Endothelial cell of umbilical vein (primary cell): ENCODE measurements around the gene TSSK6. TPM values are rescaled to one million over a fixed set of nuclear protein-coding genes. Genes with fewer than 3 reads are reported as not detected.

ENCODE experiments used
- BruUV-seq: library from RNA; stranded (reverse); fragments of 400-500 nt; replicated peaks from 2 replicates; lab custom pipeline; 2021; lab: Mats Ljungman, UMichigan
- CTCF ChIA-PET: fragments of 300-600, 350-600 bp; sonication (Branson Sonifier 250); formaldehyde crosslinking; loops from one replicate; lab custom pipeline; 2021; ENCODE audit warnings: antibody characterized with exemption, inconsistent platforms; lab: Charles Lee
- POLR2A ChIA-PET: fragments of 300-600, 350-600 bp; sonication (Branson Sonifier 250); formaldehyde crosslinking; loops from one replicate; lab custom pipeline; 2021; ENCODE audit warnings: antibody characterized with exemption, inconsistent platforms; lab: Charles Lee
- DNase-seq: peaks from one replicate; pipeline ENCODE4 v3.0.0-alpha.2; 2011; ENCODE audit warnings: low read depth, low spot score
- FAIRE-seq: peaks from 2 replicates; lab custom pipeline; 2011; peaks lifted over from hg19 to GRCh38; lab: Jason Lieb, UNC
- H2AFZ ChIP-seq: 2 replicates; pipeline ENCODE4 v1.6.0; 2012; ENCODE audit warnings: low read depth, low read length, control low read depth, inconsistent platforms
- H3K27ac ChIP-seq: 2 replicates; pipeline ENCODE4 v1.5.1; 2011; ENCODE audit warnings: low read depth, mild to moderate bottlenecking, control low read depth, low read length, moderate library complexity; ENCODE audit not compliant: insufficient read depth
- H3K27me3 ChIP-seq, 2 experiments: 2 replicates each; pipeline versions ENCODE4 v1.6.0 to v1.6.1; 2011; ENCODE audit warnings: low read length in 2 of 2, mixed read lengths in 1 of 2; ENCODE audit not compliant: control insufficient read depth in 2 of 2, insufficient read depth in 2 of 2
- H3K36me3 ChIP-seq, 2 experiments: 2 replicates in 1 of 2; 3 replicates in 1 of 2; pipeline ENCODE4 v1.5.1; 2011; ENCODE audit warnings: low read length in 2 of 2, mild to moderate bottlenecking in 1 of 2, moderate library complexity in 1 of 2; ENCODE audit not compliant: control insufficient read depth in 2 of 2, insufficient read depth in 2 of 2; ENCODE audit errors: extremely low read depth in 1 of 2
- H3K4me1 ChIP-seq: 3 replicates; pipeline ENCODE4 v1.5.1; 2011; ENCODE audit warnings: mild to moderate bottlenecking, low read length; ENCODE audit not compliant: control insufficient read depth, insufficient read depth; ENCODE audit errors: extremely low read depth
- H3K4me2 ChIP-seq: 2 replicates; pipeline ENCODE4 v1.6.1; 2011; ENCODE audit warnings: low read length, control low read depth, mixed read lengths; ENCODE audit not compliant: insufficient read depth
- H3K4me3 ChIP-seq, 3 experiments: fragments of 200-600 bp in 1 of 3; sonication (generic), shearing (Covaris generic) in 1 of 3; replicated peaks in 1 of 3; 2 replicates each; pipeline ENCODE4 v1.5.1; 2011 to 2016; ENCODE audit warnings: control low read depth in 3 of 3, low read length in 3 of 3, mild to moderate bottlenecking in 2 of 3, inconsistent platforms in 1 of 3, low read depth in 1 of 3, moderate library complexity in 1 of 3; ENCODE audit not compliant: insufficient read depth in 1 of 3
- H3K79me2 ChIP-seq: 2 replicates; pipeline ENCODE4 v1.6.0; 2012; ENCODE audit warnings: low read length, inconsistent platforms; ENCODE audit not compliant: control insufficient read depth, insufficient read depth
- H3K9ac ChIP-seq: replicated peaks from 2 replicates; pipeline ENCODE3; 2011; ENCODE audit warnings: low read length, control low read depth; ENCODE audit not compliant: insufficient read depth; ENCODE audit errors: extremely low read depth
- H3K9me1 ChIP-seq: replicated peaks from 3 replicates; pipeline ENCODE4 v1.6.0; 2011; ENCODE audit warnings: mild to moderate bottlenecking, low read length; ENCODE audit not compliant: control insufficient read depth, insufficient read depth; ENCODE audit errors: extremely low read depth
- H3K9me3 ChIP-seq: replicated peaks from 2 replicates; pipeline ENCODE4 v1.5.1; 2012; ENCODE audit warnings: low read length, inconsistent platforms; ENCODE audit not compliant: control insufficient read depth, insufficient read depth
- H4K20me1 ChIP-seq: replicated peaks from 2 replicates; pipeline ENCODE3; 2011; ENCODE audit warnings: mild to moderate bottlenecking, low read length; ENCODE audit not compliant: control insufficient read depth, insufficient read depth; ENCODE audit errors: extremely low read depth
- CTCF ChIP-seq, 2 donors: IDR thresholded peaks; 1 replicate in 1 of 2; 2 replicates in 1 of 2; pipeline ENCODE4 v1.5.1; 2011; ENCODE audit warnings: low read length in 2 of 2, mild to moderate bottlenecking in 2 of 2, moderate library complexity in 2 of 2, control low read depth in 1 of 2, inconsistent platforms in 1 of 2, low read depth in 1 of 2; ENCODE audit not compliant: insufficient read depth in 1 of 2; ENCODE audit errors: extremely low read depth in 1 of 2
- EZH2 ChIP-seq: IDR thresholded peaks from 2 replicates; pipeline ENCODE4 v1.6.1; 2012; ENCODE audit warnings: borderline replicate concordance, low read depth, mild to moderate bottlenecking, moderate library complexity, low read length, inconsistent platforms; ENCODE audit not compliant: severe bottlenecking
- FOS ChIP-seq: IDR thresholded peaks from 2 replicates; pipeline ENCODE4 v1.6.1; 2011; ENCODE audit warnings: mild to moderate bottlenecking, low read length, moderate library complexity, borderline replicate concordance; ENCODE audit not compliant: insufficient read depth
- GATA2 ChIP-seq: IDR thresholded peaks from 2 replicates; pipeline ENCODE4 v1.7.0; 2011; ENCODE audit warnings: low read depth, mild to moderate bottlenecking, moderate library complexity, mixed read lengths, low read length; ENCODE audit not compliant: insufficient read length, insufficient read depth
- JUN ChIP-seq: IDR thresholded peaks from 2 replicates; pipeline ENCODE4 v1.6.1; 2011; ENCODE audit warnings: borderline replicate concordance, low read depth; ENCODE audit not compliant: insufficient read length, insufficient read depth
- MAX ChIP-seq: IDR thresholded peaks from 2 replicates; pipeline ENCODE4 v1.6.1; 2011; ENCODE audit not compliant: insufficient read depth, insufficient read length
- MYC ChIP-seq: IDR thresholded peaks from one replicate; pipeline ENCODE4 v1.6.1; 2011; ENCODE audit warnings: mild to moderate bottlenecking, low read depth, low read length
- POLR2A ChIP-seq: IDR thresholded peaks from 2 replicates; pipeline ENCODE4 v1.6.1; 2012; ENCODE audit warnings: low read depth, mild to moderate bottlenecking, control low read depth, low read length
- POLR2AphosphoS5 ChIP-seq: IDR thresholded peaks from 2 replicates; pipeline ENCODE4 v1.6.1; 2012; ENCODE audit warnings: low read depth, mild to moderate bottlenecking, control low read depth, low read length, moderate library complexity; ENCODE audit not compliant: insufficient read depth
- dilution Hi-C: fragments of 300-500 bp; cut with MboI; formaldehyde crosslinking; loops from one replicate; pipeline ENCODE4 v1.15.0; 2019; ENCODE audit warnings: low sequenced_read_pairs; ENCODE audit not compliant: extremely low pct_ligation_motif_present
- intact Hi-C: fragments of 100-400 bp; cut with micrococcal nuclease; formaldehyde crosslinking; loops from one replicate; pipeline ENCODE4 v1.10.0; 2022
- polyA plus RNA-seq, 4 experiments: library from polyadenylated mRNA; depleted of rRNA in 3 of 4; stranded (reverse) in 3 of 4; unstranded in 1 of 4; fragments of >200 nt; gene quantifications; 2 replicates each; pipeline versions ENCODE4 v1.2.1 to v1.2.3, GENCODE V29; 2011 to 2012; ENCODE audit warnings: missing spikeins in 1 of 4
- total RNA-seq: library from RNA; stranded (reverse); gene quantifications from 2 replicates; pipeline ENCODE4 v1.2.3, GENCODE V29; 2021

The TSSK6 gene
- total and polyA plus RNA-seq, 2 donors (not counting 3 experiments of a cell fraction or from before 2014, with no cell fraction given), result 0.76 to 0.82 TPM

- no peak for TF ChIP-seq CTCF (IDR thresholded peaks at IDR 0.05; ENCODE audit: extremely low read depth in 1 of 2, insufficient read depth in 1 of 2, low read depth in 1 of 2, low read length in 2 of 2)
- TF ChIP-seq POLR2A, result no peak
- TF ChIP-seq MAX, result no peak
- TF ChIP-seq FOS, result no peak
- no peak for TF ChIP-seq GATA2
- no peak for TF ChIP-seq JUN
- TF ChIP-seq EZH2, result no peak
- TF ChIP-seq MYC, result no peak
- TF ChIP-seq POLR2AphosphoS5, result no peak
- BruUV-seq, result no TSS peak
- no peaks in the 10 kb centered on the region for H3K4me1 ChIP-seq
- no peak overlapping the region for H3K4me3 ChIP-seq
- DNase-seq (no peak), FAIRE-seq (no peak)
- H3K9me3 ChIP-seq, result no peaks in the 10 kb centered on the region
- H3K27me3 ChIP-seq, result no peaks in the 10 kb centered on the region
- peaks cover 0 to 12% of the 10 kb centered on the region in 2 experiments for H3K36me3 ChIP-seq
- peaks cover 91% of the 10 kb centered on the region for H3K79me2 ChIP-seq
- intact Hi-C loops, result no loop called here
- H3K9me1 ChIP-seq, result no peaks in the 10 kb centered on the region
- dilution Hi-C loops, result no loop called here
- no peak overlapping the region for H3K4me2 ChIP-seq
- CTCF ChIA-PET, result interaction anchor here (1.1 to 1.3 kb wide), 2 partner anchors 11 to 34 kb away, joined by 3 to 4 read pairs; no protein-coding TSS in a partner anchor
- no peak overlapping the region for H3K9ac ChIP-seq
- H4K20me1 ChIP-seq, result no peaks in the 10 kb centered on the region
- no peak overlapping the region for H2AFZ ChIP-seq
- H3K27ac ChIP-seq, result no peak overlapping the region
- POLR2A ChIA-PET, result interaction anchor here (0.7 kb wide), 1 partner anchor 32 kb away, joined by 4 read pairs; no protein-coding TSS in a partner anchor
Measured at GRCh38 chr19:19477705-19478383, 37.5 kb downstream of the TSSK6 start.
